NCI-H748 (cell line): ENCODE measurements around the gene LMO7.

Source experiments
- DNase-seq: peaks from one replicate; lab custom pipeline; 2025; ENCODE audit not compliant: unreplicated experiment; lab: John Stamatoyannopoulos, UW

LMO7 gene

GRCh38 chr13:75876142-75877050 lies 240.3 kb downstream of the LMO7 start:
- DNase-seq, result peak; percentile 60

- no peak for DNase-seq
Measured at GRCh38 chr13:75877071-75877470, 240.9 kb downstream of the LMO7 start.

- no peak for DNase-seq
Measured at GRCh38 chr13:75879656-75880055, 243.5 kb downstream of the LMO7 start.

- no peak for DNase-seq
Measured at GRCh38 chr13:75881109-75881775, 245.1 kb downstream of the LMO7 start.

- no peak for DNase-seq
Measured at GRCh38 chr13:75882261-75882660, 246.1 kb downstream of the LMO7 start.

GRCh38 chr13:75889427-75889826 lies 253.3 kb downstream of the LMO7 start:
- no peak for DNase-seq

- no peak for DNase-seq
Measured at GRCh38 chr13:75895168-75895567, 259.0 kb downstream of the LMO7 start.

GRCh38 chr13:75896271-75896670 lies 260.1 kb downstream of the LMO7 start:
- DNase-seq, result no peak

- DNase-seq, result no peak
Measured at GRCh38 chr13:75897386-75897785, 261.3 kb downstream of the LMO7 start.

- DNase-seq, result no peak
Measured at GRCh38 chr13:75901501-75901900, 265.4 kb downstream of the LMO7 start.

- peak; percentile 8 for DNase-seq
Measured at GRCh38 chr13:75902166-75903104, 266.3 kb downstream of the LMO7 start.

GRCh38 chr13:75904012-75904411 lies 267.9 kb downstream of the LMO7 start:
- DNase-seq, result peak; percentile 79

- DNase-seq, result no peak
Measured at GRCh38 chr13:75906315-75906714, 270.2 kb downstream of the LMO7 start.

GRCh38 chr13:75907044-75907443 lies 270.9 kb downstream of the LMO7 start:
- no peak for DNase-seq

GRCh38 chr13:75908141-75908540 lies 272.0 kb downstream of the LMO7 start:
- DNase-seq, result no peak
